Karpas-422 (cell line): ENCODE measurements around the gene PRKCZ. TPM values are rescaled to one million over a fixed set of nuclear protein-coding genes. Genes with fewer than 3 reads are reported as not detected.

ENCODE experiments used
- DNase-seq: peaks from one replicate; pipeline ENCODE4 v3.0.0-alpha.2; 2015
- H2AFZ ChIP-seq: fragments of 200-600 bp; sonication (generic); 2 replicates; pipeline ENCODE4 v1.6.1; 2014; ENCODE audit warnings: antibody characterized with exemption, low read length, mixed read lengths
- H3K27ac ChIP-seq: fragments of 200-600 bp; sonication (generic); 2 replicates; pipeline ENCODE4 v1.5.1; 2014; ENCODE audit warnings: mild to moderate bottlenecking, low read length, moderate library complexity
- H3K27me3 ChIP-seq: fragments of 200-600 bp; sonication (generic); 2 replicates; pipeline ENCODE4 v1.6.1; 2014; ENCODE audit warnings: low read length, mixed read lengths
- H3K36me3 ChIP-seq: fragments of 200-600 bp; sonication (generic); 2 replicates; pipeline ENCODE4 v1.6.1; 2014; ENCODE audit warnings: low read length, mixed read lengths; ENCODE audit not compliant: insufficient read depth
- H3K4me1 ChIP-seq: fragments of 200-600 bp; sonication (generic); 2 replicates; pipeline ENCODE4 v1.6.1; 2014; ENCODE audit warnings: mild to moderate bottlenecking, low read length, mixed read lengths
- H3K4me2 ChIP-seq: fragments of 200-600 bp; sonication (generic); 2 replicates; pipeline ENCODE4 v1.6.1; 2014; ENCODE audit warnings: low read length, low read depth, mild to moderate bottlenecking; ENCODE audit not compliant: poor library complexity, severe bottlenecking
- H3K4me3 ChIP-seq: fragments of 200-600 bp; sonication (generic); 2 replicates; pipeline ENCODE4 v1.5.1; 2014; ENCODE audit warnings: mild to moderate bottlenecking, antibody characterized with exemption, low read length, mixed read lengths
- H3K79me2 ChIP-seq: fragments of 200-600 bp; sonication (generic); 2 replicates; pipeline ENCODE4 v1.6.1; 2014; ENCODE audit warnings: mild to moderate bottlenecking, low read length, mixed read lengths
- H3K9ac ChIP-seq: fragments of 200-600 bp; sonication (generic); 2 replicates; pipeline ENCODE4 v1.6.0; 2014; ENCODE audit warnings: low read length
- H3K9me2 ChIP-seq: fragments of 200-600 bp; sonication (generic), shearing (Covaris generic); replicated peaks from 2 replicates; pipeline ENCODE4 v1.6.0; 2014; ENCODE audit warnings: mild to moderate bottlenecking, low read length, moderate library complexity; ENCODE audit not compliant: insufficient read depth
- H3K9me3 ChIP-seq: fragments of 300-700, 200-600 bp; sonication (generic); 2 replicates; pipeline ENCODE4 v1.6.1; 2014; ENCODE audit warnings: low read length, mixed read lengths
- H4K20me1 ChIP-seq: fragments of 200-600 bp; sonication (generic); 2 replicates; pipeline ENCODE4 v1.6.1; 2014; ENCODE audit warnings: mild to moderate bottlenecking, antibody characterized with exemption, low read length, low read depth; ENCODE audit not compliant: insufficient read depth
- total RNA-seq: library from RNA; depleted of rRNA; stranded (reverse); fragments of >200 nt; shearing (Covaris generic); gene quantifications from 2 replicates; pipeline ENCODE4 v1.2.3, GENCODE V29; 2014; ENCODE audit warnings: low replicate concordance

Gene PRKCZ
- total RNA-seq, 1 experiment from 2014 or later, result not detected

DNA sequence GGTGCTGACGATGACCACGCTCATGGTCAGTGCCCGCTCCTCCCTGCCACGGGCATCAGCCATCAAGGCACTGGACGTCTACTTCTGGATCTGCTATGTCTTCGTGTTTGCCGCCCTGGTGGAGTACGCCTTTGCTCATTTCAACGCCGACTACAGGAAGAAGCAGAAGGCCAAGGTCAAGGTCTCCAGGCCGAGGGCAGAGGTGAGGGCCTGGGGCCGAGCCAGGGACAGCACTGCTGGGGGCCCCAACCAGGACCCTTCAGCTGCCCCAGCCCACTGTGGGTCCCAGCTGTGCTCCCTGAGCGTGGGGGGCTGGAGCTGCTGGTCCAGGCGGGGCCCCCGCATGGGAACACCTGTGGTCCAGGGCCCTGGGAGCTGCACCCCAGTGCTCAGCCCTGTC, 20.6 kb upstream of the PRKCZ start:
- no peaks in the 10 kb centered on the region for H3K9me2 ChIP-seq
- no peak overlapping the region for H2AFZ ChIP-seq
- H4K20me1 ChIP-seq, result no peaks in the 10 kb centered on the region
- no peak for DNase-seq
- H3K79me2 ChIP-seq, result no peaks in the 10 kb centered on the region
- H3K9me3 ChIP-seq, result no peaks in the 10 kb centered on the region
- no peaks in the 10 kb centered on the region for H3K27me3 ChIP-seq
- H3K9ac ChIP-seq, result no peak overlapping the region
- no peaks in the 10 kb centered on the region for H3K36me3 ChIP-seq
- H3K4me3 ChIP-seq, result no peak overlapping the region
- H3K4me1 ChIP-seq, result no peaks in the 10 kb centered on the region
- no peak overlapping the region for H3K27ac ChIP-seq
- H3K4me2 ChIP-seq, result no peak overlapping the region

- no peaks in the 10 kb centered on the region for H3K9me2 ChIP-seq
- no peak for DNase-seq
- H3K4me1 ChIP-seq, result no peaks in the 10 kb centered on the region
- H3K27ac ChIP-seq, result no peak overlapping the region
- no peak overlapping the region for H3K9ac ChIP-seq
- H3K4me3 ChIP-seq, result no peak overlapping the region
- no peaks in the 10 kb centered on the region for H3K79me2 ChIP-seq
- H3K9me3 ChIP-seq, result no peaks in the 10 kb centered on the region
- H3K36me3 ChIP-seq, result no peaks in the 10 kb centered on the region
- H4K20me1 ChIP-seq, result no peaks in the 10 kb centered on the region
- H3K4me2 ChIP-seq, result no peak overlapping the region
- no peak overlapping the region for H2AFZ ChIP-seq
- H3K27me3 ChIP-seq, result no peaks in the 10 kb centered on the region
Observed at GRCh38 chr1:2030076-2030871, 19.9 kb upstream of the PRKCZ start.

DNA sequence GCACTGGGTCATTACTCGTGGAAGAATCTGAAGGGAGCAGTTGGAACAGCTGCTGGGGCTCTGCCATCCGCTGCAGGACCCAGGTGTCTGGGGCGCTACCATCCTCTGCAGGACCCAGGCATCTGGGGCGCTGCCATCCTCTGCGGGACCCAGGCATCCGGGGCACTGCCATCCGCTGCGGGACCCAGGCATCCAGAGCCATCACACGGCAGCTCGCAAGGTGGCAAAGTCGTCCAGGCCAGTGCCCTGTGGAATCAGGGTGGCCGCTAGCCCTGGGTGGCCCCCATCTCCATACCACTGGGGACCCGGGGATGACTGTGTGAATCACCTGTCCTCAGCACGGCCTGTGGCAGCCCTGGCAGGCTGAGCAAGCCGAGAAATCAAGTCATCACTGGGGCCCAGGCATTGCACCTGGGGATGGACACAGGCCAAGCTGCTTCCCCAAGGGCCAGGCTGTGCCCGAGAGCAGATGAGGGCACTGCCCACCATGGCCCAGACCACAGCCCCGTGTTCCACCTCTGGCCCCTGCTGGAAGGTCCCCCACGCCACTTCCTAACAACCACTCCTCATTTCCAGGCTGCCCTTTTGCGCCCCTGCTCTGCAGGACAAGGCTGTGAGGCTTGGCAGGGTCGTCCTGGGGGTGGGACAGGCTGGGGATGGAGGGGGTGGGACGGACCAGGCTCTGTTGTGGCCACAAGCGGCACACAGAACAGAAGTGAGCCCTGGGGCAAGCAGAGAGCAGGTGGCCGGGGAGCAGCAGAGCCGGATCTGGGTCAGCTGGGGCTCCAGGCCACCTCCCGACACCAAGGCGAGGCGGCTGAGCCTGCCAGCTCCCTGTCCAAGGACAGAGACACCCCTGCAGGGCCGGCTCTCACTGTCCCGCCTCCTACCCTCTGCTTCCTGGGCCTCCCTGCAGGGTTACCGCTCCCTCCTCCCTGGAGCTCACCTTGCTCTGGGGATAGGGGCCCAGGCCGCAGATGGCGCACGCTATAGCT, 18.4 kb upstream of the PRKCZ start:
- H3K36me3 ChIP-seq, result no peaks in the 10 kb centered on the region
- no peak overlapping the region for H3K4me3 ChIP-seq
- no peaks in the 10 kb centered on the region for H3K4me1 ChIP-seq
- H3K27me3 ChIP-seq, result no peaks in the 10 kb centered on the region
- no peaks in the 10 kb centered on the region for H4K20me1 ChIP-seq
- no peak overlapping the region for H3K27ac ChIP-seq
- H3K4me2 ChIP-seq, result no peak overlapping the region
- no peaks in the 10 kb centered on the region for H3K79me2 ChIP-seq
- no peak for DNase-seq
- H3K9me2 ChIP-seq, result no peaks in the 10 kb centered on the region
- H2AFZ ChIP-seq, result no peak overlapping the region
- H3K9ac ChIP-seq, result no peak overlapping the region
- no peaks in the 10 kb centered on the region for H3K9me3 ChIP-seq

DNA sequence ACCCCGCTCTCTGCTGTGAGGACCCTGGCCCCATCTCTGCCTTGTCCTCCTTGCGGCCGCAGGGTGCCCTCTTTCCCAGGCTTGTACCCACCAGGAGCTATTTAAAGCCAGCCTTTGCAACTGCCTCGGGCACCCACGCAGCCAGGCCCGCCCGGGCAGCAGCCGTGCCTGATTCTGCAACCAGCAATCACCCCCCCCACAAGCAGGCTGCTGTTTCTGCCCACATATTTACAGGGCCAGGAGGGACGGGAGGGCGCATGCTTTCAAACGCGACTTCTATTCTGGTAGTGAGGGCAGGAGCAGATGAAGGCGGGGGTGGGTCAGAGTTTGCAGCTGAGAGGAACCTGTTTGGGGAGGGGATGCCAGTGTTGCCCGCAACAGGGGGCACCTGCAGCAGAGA, 17.5 kb upstream of the PRKCZ start:
- H3K27ac ChIP-seq, result no peak overlapping the region
- no peaks in the 10 kb centered on the region for H4K20me1 ChIP-seq
- H3K4me3 ChIP-seq, result no peak overlapping the region
- DNase-seq, result no peak
- H3K27me3 ChIP-seq, result no peaks in the 10 kb centered on the region
- H3K9ac ChIP-seq, result no peak overlapping the region
- no peaks in the 10 kb centered on the region for H3K4me1 ChIP-seq
- no peak overlapping the region for H2AFZ ChIP-seq
- no peaks in the 10 kb centered on the region for H3K36me3 ChIP-seq
- no peaks in the 10 kb centered on the region for H3K9me3 ChIP-seq
- no peak overlapping the region for H3K4me2 ChIP-seq
- no peaks in the 10 kb centered on the region for H3K9me2 ChIP-seq
- no peaks in the 10 kb centered on the region for H3K79me2 ChIP-seq

DNA sequence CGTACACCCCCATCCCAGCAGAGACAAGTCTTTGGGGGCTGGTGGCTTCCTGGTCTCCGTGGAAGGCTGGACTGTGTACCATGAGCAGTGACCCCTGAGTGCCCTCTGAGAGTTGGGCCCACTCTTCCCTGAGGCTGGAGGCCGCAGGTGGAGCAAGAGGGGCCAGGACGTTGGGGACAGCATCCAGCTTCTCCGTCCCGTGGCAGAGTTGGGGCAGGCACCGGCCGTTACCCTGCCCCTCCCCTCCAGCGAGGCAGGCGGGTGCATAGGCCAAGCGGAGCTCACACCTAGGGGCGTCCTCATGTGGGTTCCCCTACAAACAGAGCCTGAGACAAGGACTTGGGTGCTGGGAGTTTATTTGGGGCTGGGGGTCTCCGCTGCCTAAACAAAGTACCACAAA, 17.0 kb upstream of the PRKCZ start:
- Histone ChIP-seq H3K4me3 (no peak overlapping the region), H3K36me3 (no peaks in the 10 kb centered on the region), H3K9ac (no peak overlapping the region), H3K79me2 (no peaks in the 10 kb centered on the region), H3K27ac (no peak overlapping the region), H3K9me3 (no peaks in the 10 kb centered on the region), H3K4me1 (no peaks in the 10 kb centered on the region), H3K9me2 (no peaks in the 10 kb centered on the region), H3K4me2 (no peak overlapping the region), H4K20me1 (no peaks in the 10 kb centered on the region), H3K27me3 (no peaks in the 10 kb centered on the region), H2AFZ (no peak overlapping the region)
- DNase-seq, result no peak

DNA sequence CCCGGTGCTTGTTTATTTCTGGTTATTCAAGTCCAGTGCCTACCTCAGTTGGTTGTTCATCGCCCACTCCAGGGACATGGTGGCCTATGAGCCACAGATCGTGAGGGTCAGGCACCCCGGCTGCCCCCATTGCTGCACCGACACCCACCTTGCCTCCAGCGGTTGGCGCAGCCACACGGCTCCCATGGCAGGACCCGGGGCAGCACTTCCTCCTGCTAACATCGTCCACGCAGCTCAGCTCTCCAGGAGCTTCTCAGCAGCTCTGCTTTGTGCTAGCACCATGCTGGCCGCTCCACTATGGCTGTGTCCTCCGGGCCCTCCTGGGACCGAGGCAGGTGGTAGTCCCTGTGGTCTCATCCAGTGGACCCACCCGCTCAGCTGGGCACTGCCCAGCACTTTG, 13.9 kb upstream of the PRKCZ start:
- DNase-seq, result no peak
- Histone ChIP-seq H3K4me1 (no peaks in the 10 kb centered on the region), H3K27ac (no peak overlapping the region), H4K20me1 (no peaks in the 10 kb centered on the region), H3K79me2 (no peaks in the 10 kb centered on the region), H3K4me3 (no peak overlapping the region), H3K27me3 (no peaks in the 10 kb centered on the region), H3K9me2 (no peaks in the 10 kb centered on the region), H3K9me3 (no peaks in the 10 kb centered on the region), H3K9ac (no peak overlapping the region), H3K36me3 (no peaks in the 10 kb centered on the region), H2AFZ (no peak overlapping the region), H3K4me2 (no peak overlapping the region)

- no peak for DNase-seq
- no peak overlapping the region for H3K4me3 ChIP-seq
- no peaks in the 10 kb centered on the region for H3K4me1 ChIP-seq
- no peaks in the 10 kb centered on the region for H3K27me3 ChIP-seq
- no peaks in the 10 kb centered on the region for H3K36me3 ChIP-seq
- no peak overlapping the region for H3K27ac ChIP-seq
- no peaks in the 10 kb centered on the region for H3K9me3 ChIP-seq
- no peak overlapping the region for H3K4me2 ChIP-seq
- H3K9ac ChIP-seq, result no peak overlapping the region
- no peaks in the 10 kb centered on the region for H3K9me2 ChIP-seq
- H4K20me1 ChIP-seq, result no peaks in the 10 kb centered on the region
- no peak overlapping the region for H2AFZ ChIP-seq
- no peaks in the 10 kb centered on the region for H3K79me2 ChIP-seq
Observed at GRCh38 chr1:2037314-2037979, 12.8 kb upstream of the PRKCZ start.

GRCh38 chr1:2038229-2038628, 12.0 kb upstream of the PRKCZ start:
- no peaks in the 10 kb centered on the region for H4K20me1 ChIP-seq
- H3K9ac ChIP-seq, result no peak overlapping the region
- no peaks in the 10 kb centered on the region for H3K79me2 ChIP-seq
- H3K9me3 ChIP-seq, result no peaks in the 10 kb centered on the region
- no peaks in the 10 kb centered on the region for H3K4me1 ChIP-seq
- H3K9me2 ChIP-seq, result no peaks in the 10 kb centered on the region
- H2AFZ ChIP-seq, result no peak overlapping the region
- H3K36me3 ChIP-seq, result no peaks in the 10 kb centered on the region
- no peaks in the 10 kb centered on the region for H3K27me3 ChIP-seq
- H3K4me2 ChIP-seq, result no peak overlapping the region
- no peak overlapping the region for H3K4me3 ChIP-seq
- no peak overlapping the region for H3K27ac ChIP-seq
- no peak for DNase-seq
